Measurements from ENCODE around the gene LPAR1.

- TF ChIP-seq CTCF (IDR thresholded peaks at IDR 0.05) (no peak), POLR2A (IDR thresholded peaks at IDR 0.05) (no peak), POLR2AphosphoS5 (IDR thresholded peaks at IDR 0.05) (no peak), EP300 (IDR thresholded peaks at IDR 0.05) (no peak)
These were observed 88.1 kb downstream of the LPAR1 start for GRCh38 chr9:110950041-110950645.
